GM12873 (cell line): ENCODE measurements around the gene TPRX2.

Source experiments
- CTCF ChIP-seq: IDR thresholded peaks from 2 replicates; pipeline ENCODE4 v1.5.1; 2012; ENCODE audit warnings: low read depth, mild to moderate bottlenecking, moderate library complexity, low read length, control low read depth; ENCODE audit not compliant: insufficient read depth; ENCODE audit errors: missing control alignments

TPRX2 gene

GRCh38 chr19:47848823-47849473 lies 10.1 kb upstream of the TPRX2 start:
- TF ChIP-seq CTCF = peak; percentile 29

GRCh38 chr19:47853003-47853402 lies 6.0 kb upstream of the TPRX2 start:
- no peak for TF ChIP-seq CTCF

GRCh38 chr19:47854459-47854858 lies 4.6 kb upstream of the TPRX2 start:
- no peak for TF ChIP-seq CTCF

- no peak for TF ChIP-seq CTCF
Observed at GRCh38 chr19:47860602-47861297, 1.7 kb downstream of the TPRX2 start.

- no peak for TF ChIP-seq CTCF
Observed at GRCh38 chr19:47861630-47862029, 2.6 kb downstream of the TPRX2 start.

- peak; percentile 93 for TF ChIP-seq CTCF
Observed at GRCh38 chr19:47863514-47863936, 4.5 kb downstream of the TPRX2 start.

- no peak for TF ChIP-seq CTCF
Observed at GRCh38 chr19:47865166-47865565, 6.1 kb downstream of the TPRX2 start.
